ENCODE results near the gene ZBTB42. TPM values are rescaled to one million over a fixed set of nuclear protein-coding genes. Genes with fewer than 3 reads are reported as not detected.

Gene ZBTB42
- total and polyA plus RNA-seq, 2 of the 4 experiments (the other 2 are of a cell fraction): 1.3 to 2.3 TPM

DNA sequence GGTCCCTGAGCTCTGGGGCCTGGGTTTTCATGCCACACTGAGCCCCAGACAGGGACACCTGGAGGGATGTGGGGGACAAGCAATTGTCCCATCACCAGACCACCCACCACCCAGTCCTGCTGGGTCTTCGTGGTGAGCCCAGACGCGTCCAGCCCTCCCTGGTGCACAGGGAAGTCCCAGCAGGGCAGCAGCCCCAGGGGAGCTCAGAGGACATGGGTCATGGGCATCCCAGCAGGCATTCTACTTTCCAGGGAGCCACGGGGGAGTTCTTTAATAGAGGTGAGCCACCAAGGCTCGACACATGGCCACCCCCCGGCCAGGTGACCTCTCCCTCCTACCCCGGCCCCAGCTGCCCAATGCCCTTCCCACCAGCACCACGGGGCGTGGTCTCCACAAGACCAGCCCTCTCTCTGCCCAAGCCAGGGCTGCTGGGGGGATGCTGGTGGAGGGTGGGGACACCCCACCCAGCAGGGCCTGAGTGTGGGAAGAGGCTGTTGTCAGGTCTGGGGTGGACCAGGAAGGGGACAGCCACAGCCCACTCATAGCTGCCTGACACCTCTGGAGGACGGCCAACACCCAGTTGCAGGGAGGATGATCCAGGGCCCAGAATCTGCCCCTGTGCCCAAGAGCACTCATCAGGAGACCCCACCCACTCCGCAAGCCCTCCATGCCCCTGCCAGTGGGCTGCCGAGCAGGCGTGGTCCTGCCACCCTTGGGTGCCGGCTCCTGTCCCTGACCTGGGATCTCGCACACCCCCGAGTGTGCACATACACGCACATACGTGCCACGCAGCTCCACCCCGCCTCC, 19.4 kb upstream of the ZBTB42 start:
- no peak overlapping the region for H3K56ac ChIP-seq (ENCODE audit: extremely low read depth, insufficient read depth, low read length)
- no peaks in the 10 kb centered on the region for H3K9me1 ChIP-seq (ENCODE audit: insufficient read depth, low read length)
- no peak overlapping the region for H2AK5ac ChIP-seq (ENCODE audit: low read depth, low read length)
- in situ Hi-C loops (cut with MboI; ENCODE audit: low sequenced_read_pairs) (no loop called here), dilution Hi-C loops (cut with HindIII; ENCODE audit: low sequenced_read_pairs, unreplicated experiment) (no loop called here), intact Hi-C loops (cut with micrococcal nuclease) (no loop called here)
- no peak overlapping the region for H4K5ac ChIP-seq (ENCODE audit: low read depth, low read length)
- no peak overlapping the region for H2AFZ ChIP-seq (replicated peaks; ENCODE audit: low read length, poor library complexity)
- no peak for TF ChIP-seq MAZ (IDR thresholded peaks at IDR 0.05; ENCODE audit: borderline replicate concordance, low read depth, low read length)
- TF ChIP-seq, protein P1, sequence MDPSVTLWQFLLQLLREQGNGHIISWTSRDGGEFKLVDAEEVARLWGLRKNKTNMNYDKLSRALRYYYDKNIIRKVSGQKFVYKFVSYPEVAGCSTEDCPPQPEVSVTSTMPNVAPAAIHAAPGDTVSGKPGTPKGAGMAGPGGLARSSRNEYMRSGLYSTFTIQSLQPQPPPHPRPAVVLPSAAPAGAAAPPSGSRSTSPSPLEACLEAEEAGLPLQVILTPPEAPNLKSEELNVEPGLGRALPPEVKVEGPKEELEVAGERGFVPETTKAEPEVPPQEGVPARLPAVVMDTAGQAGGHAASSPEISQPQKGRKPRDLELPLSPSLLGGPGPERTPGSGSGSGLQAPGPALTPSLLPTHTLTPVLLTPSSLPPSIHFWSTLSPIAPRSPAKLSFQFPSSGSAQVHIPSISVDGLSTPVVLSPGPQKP (IDR thresholded peaks at IDR 0.05; ENCODE audit: borderline replicate concordance, low read depth, low read length): no peak
- no peak for TF ChIP-seq CEBPB (IDR thresholded peaks at IDR 0.05; ENCODE audit: low read depth, low read length)
- TF ChIP-seq, protein P2, sequence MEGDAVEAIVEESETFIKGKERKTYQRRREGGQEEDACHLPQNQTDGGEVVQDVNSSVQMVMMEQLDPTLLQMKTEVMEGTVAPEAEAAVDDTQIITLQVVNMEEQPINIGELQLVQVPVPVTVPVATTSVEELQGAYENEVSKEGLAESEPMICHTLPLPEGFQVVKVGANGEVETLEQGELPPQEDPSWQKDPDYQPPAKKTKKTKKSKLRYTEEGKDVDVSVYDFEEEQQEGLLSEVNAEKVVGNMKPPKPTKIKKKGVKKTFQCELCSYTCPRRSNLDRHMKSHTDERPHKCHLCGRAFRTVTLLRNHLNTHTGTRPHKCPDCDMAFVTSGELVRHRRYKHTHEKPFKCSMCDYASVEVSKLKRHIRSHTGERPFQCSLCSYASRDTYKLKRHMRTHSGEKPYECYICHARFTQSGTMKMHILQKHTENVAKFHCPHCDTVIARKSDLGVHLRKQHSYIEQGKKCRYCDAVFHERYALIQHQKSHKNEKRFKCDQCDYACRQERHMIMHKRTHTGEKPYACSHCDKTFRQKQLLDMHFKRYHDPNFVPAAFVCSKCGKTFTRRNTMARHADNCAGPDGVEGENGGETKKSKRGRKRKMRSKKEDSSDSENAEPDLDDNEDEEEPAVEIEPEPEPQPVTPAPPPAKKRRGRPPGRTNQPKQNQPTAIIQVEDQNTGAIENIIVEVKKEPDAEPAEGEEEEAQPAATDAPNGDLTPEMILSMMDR (conservative IDR thresholded peaks at IDR 0.05; ENCODE audit: low read depth, low read length): no peak
- no peak for TF ChIP-seq RCOR1 (IDR thresholded peaks at IDR 0.05; ENCODE audit: insufficient replicate concordance, low read length)
- TF ChIP-seq, protein P3, sequence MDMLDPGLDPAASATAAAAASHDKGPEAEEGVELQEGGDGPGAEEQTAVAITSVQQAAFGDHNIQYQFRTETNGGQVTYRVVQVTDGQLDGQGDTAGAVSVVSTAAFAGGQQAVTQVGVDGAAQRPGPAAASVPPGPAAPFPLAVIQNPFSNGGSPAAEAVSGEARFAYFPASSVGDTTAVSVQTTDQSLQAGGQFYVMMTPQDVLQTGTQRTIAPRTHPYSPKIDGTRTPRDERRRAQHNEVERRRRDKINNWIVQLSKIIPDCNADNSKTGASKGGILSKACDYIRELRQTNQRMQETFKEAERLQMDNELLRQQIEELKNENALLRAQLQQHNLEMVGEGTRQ (IDR thresholded peaks at IDR 0.05; ENCODE audit: low read depth, low read length): no peak
- no peak overlapping the region for H3K23ac ChIP-seq (ENCODE audit: low read depth, low read length)
- DNase-seq (no peak), ATAC-seq (ENCODE audit: low read depth) (no peak)
- H2BK120ac ChIP-seq (ENCODE audit: low read depth, low read length): no peak overlapping the region
- H3K4me1 ChIP-seq (ENCODE audit: control insufficient read depth, insufficient read depth, low read length): no peaks in the 10 kb centered on the region
- H3K14ac ChIP-seq (replicated peaks; ENCODE audit: low read depth, low read length): no peak overlapping the region
- peaks cover 66% of the 10 kb centered on the region for H4K20me1 ChIP-seq (ENCODE audit: insufficient read depth, low read length)
- WGBS, 2 experiments (ENCODE audit: extremely low coverage in 2 of 2, insufficient read length in 1 of 2): 92% methylated on average over 8 of the region's 20 CpGs; no CpG with 5 or more reads in 1 of the 2 experiments
- H3K27ac ChIP-seq (ENCODE audit: insufficient read depth, low read length): no peak overlapping the region
- no peak overlapping the region for H4K8ac ChIP-seq (ENCODE audit: low read depth in 2 of 2, low read length in 2 of 2)
- BruUV-seq (replicated peaks): no TSS peak
- H2BK20ac ChIP-seq (ENCODE audit: low read depth, low read length): no peak overlapping the region
- no peak overlapping the region for H4K91ac ChIP-seq (ENCODE audit: insufficient read depth, low read depth, low read length)
- no peak overlapping the region for H3K4me2 ChIP-seq (ENCODE audit: low read depth, low read length)
- no peak overlapping the region for H2BK15ac ChIP-seq (ENCODE audit: low read depth, low read length)
- H3K4ac ChIP-seq (ENCODE audit: low read depth, low read length): no peak overlapping the region
- ChIA-PET POLR2A (ENCODE audit: unreplicated experiment) (no interaction called here), CTCF (interaction anchor here (2.4 kb wide), 1 partner anchor 13 kb away, joined by 6 read pairs; no protein-coding TSS in a partner anchor)
- peaks cover 31% of the 10 kb centered on the region for H3K36me3 ChIP-seq (ENCODE audit: control insufficient read depth, insufficient read depth, low read length)
- no peak overlapping the region for H3K9ac ChIP-seq (ENCODE audit: low read depth, low read length)
- no peak overlapping the region for H2BK5ac ChIP-seq (ENCODE audit: low read depth, low read length, poor library complexity, severe bottlenecking)
- H3K9me3 ChIP-seq (ENCODE audit: control insufficient read depth, insufficient read depth, low read length): no peaks in the 10 kb centered on the region
- no peak overlapping the region for H3K18ac ChIP-seq (ENCODE audit: low read depth, low read length)
- H3K79me1 ChIP-seq (ENCODE audit: low read depth in 1 of 2, low read length in 2 of 2): peaks cover 13 to 45% of the 10 kb centered on the region in 2 experiments
- H3K4me3 ChIP-seq (ENCODE audit: insufficient read depth, low read depth, low read length): no peak overlapping the region
- no peak overlapping the region for H2AK9ac ChIP-seq (replicated peaks; ENCODE audit: low read depth, low read length, poor library complexity)
- H3K27me3 ChIP-seq (ENCODE audit: control insufficient read depth, insufficient read depth, low read length): no peaks in the 10 kb centered on the region
